Fibroblast of villous mesenchyme (primary cell): ENCODE results near the gene PCDHB12. TPM values are rescaled to one million over a fixed set of nuclear protein-coding genes. Genes with fewer than 3 reads are reported as not detected.
"Not testable (repeated sequence)": the region's sequence is repeated elsewhere in the genome, so short reads cannot be mapped to it uniquely, and the experiment has no call there.

ENCODE experiments used
- DNase-seq: peaks from one replicate; pipeline ENCODE4 v3.0.0-alpha.2; 2010; ENCODE audit warnings: low read depth
- H3K4me3 ChIP-seq: 2 replicates; pipeline ENCODE4 v1.5.1; 2011; ENCODE audit warnings: low read depth, mild to moderate bottlenecking, low read length
- CTCF ChIP-seq: IDR thresholded peaks from 2 replicates; pipeline ENCODE4 v1.5.1; 2012; ENCODE audit warnings: low read depth, mild to moderate bottlenecking, low read length; ENCODE audit not compliant: insufficient read depth
- total RNA-seq: library from RNA; depleted of rRNA; stranded (reverse); fragments of >200 nt; gene quantifications from 2 replicates; pipeline ENCODE4 v1.2.3, GENCODE V29; 2012

Gene PCDHB12
- total RNA-seq, 1 donor, result not detected

GRCh38 chr5:141234109-141234667 is 25.7 kb downstream of the PCDHB12 start:
- peak; percentile 23 for TF ChIP-seq CTCF
- DNase-seq, result peak; percentile 5
- peak overlapping the region; percentile 37 for H3K4me3 ChIP-seq

GRCh38 chr5:141235922-141236321 is 27.4 kb downstream of the PCDHB12 start:
- DNase-seq, H3K4me3 ChIP-seq: not testable (repeated sequence)

GRCh38 chr5:141236516-141237313 is 28.2 kb downstream of the PCDHB12 start:
- no peak for DNase-seq
- no peak for TF ChIP-seq CTCF
- H3K4me3 ChIP-seq, result no peak overlapping the region

GRCh38 chr5:141241496-141241895 is 33.0 kb downstream of the PCDHB12 start:
- no peak for DNase-seq
- H3K4me3 ChIP-seq, result no peak overlapping the region
- no peak for TF ChIP-seq CTCF

GRCh38 chr5:141245250-141245717 is 36.8 kb downstream of the PCDHB12 start, which contains the start of gene PCDHB15:
TSS of gene PCDHB15 (plus strand) at chr5:141245395. CDS start at chr5:141245579, 184 bp downstream.
- peak; percentile 3 for DNase-seq
- TF ChIP-seq CTCF, result no peak

GRCh38 chr5:141246971-141247370 is 38.5 kb downstream of the PCDHB12 start:
- DNase-seq, H3K4me3 ChIP-seq: not testable (repeated sequence)

More at GRCh38 chr5:141245250-141245717, 36.8 kb downstream of the PCDHB12 start, which contains the start of gene PCDHB15:
- H3K4me3 ChIP-seq, result peak within 1 kb of the TSS; percentile 2

- H3K4me3 ChIP-seq, DNase-seq: not testable (repeated sequence)
Measured at GRCh38 chr5:141247434-141247833, 38.9 kb downstream of the PCDHB12 start.

GRCh38 chr5:141250576-141250975 is 42.1 kb downstream of the PCDHB12 start:
- DNase-seq, result no peak
- no peak for TF ChIP-seq CTCF
- H3K4me3 ChIP-seq, result no peak overlapping the region
